ENCODE results near the gene MAST4. TPM values are rescaled to one million over a fixed set of nuclear protein-coding genes. Genes with fewer than 3 reads are reported as not detected.

The MAST4 gene
- polyA plus RNA-seq, 12 donors, result 9.6 to 89.4 (median 14.1) TPM

- DNase-seq, result no peak
Observed at GRCh38 chr5:67187006-67187715, 591.0 kb downstream of the MAST4 start.

GRCh38 chr5:67188274-67189078 lies 592.3 kb downstream of the MAST4 start:
- DNase-seq, result no peak

DNA sequence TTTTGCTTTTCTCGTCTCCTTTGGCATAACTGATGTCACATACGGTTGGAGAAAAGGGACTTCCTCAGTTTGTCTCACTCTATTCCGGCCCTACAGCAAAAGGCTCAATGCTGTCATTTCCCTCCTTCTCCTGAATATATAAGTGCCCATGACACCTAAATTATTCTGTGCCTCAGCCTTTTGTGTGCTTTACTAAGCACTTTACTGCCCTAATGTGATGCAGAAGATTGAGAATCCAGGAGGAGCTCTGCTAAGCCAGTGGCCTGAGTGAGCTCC lies 592.8 kb downstream of the MAST4 start:
- DNase-seq, result no peak

DNA sequence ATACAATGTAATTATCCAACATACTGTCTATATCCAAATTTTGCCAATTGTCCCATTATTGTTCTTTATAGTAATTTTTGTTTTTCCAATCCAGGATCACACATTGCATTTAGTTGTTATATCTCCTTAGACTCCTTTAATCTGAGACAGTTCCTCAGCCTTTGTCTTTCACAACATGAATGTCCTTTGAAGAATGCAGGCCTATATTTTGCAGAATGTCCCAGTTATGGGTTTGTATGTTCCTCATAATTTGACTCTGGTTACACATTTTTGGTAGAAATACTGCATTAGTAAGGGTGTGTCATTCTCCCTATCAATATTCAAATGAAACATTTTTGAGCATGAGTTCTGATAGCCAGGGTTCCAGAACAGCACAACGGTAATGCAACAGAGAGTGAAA lies 593.7 kb downstream of the MAST4 start:
- DNase-seq, result no peak

- DNase-seq, result no peak
Observed at GRCh38 chr5:67190410-67190809, 594.2 kb downstream of the MAST4 start.

DNA sequence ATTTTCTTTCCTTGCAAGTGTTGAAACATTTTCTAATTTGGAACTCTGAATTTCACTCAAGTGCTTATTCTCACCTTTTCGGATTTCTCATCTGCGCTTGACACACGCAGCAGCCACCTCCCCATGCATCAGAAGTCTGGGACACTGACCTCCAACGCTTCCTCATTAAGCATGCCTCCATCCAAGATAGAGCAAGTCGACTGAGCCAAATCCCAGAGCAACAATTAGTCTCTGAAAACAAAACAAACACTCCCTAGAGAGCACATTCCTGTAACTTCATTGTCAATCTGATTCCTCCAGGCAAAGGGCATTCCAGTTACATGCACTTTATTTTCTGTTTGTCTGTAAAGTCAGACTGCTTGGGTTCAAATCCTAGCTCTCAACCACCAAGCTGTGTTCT lies 594.7 kb downstream of the MAST4 start:
- DNase-seq, result no peak

DNA sequence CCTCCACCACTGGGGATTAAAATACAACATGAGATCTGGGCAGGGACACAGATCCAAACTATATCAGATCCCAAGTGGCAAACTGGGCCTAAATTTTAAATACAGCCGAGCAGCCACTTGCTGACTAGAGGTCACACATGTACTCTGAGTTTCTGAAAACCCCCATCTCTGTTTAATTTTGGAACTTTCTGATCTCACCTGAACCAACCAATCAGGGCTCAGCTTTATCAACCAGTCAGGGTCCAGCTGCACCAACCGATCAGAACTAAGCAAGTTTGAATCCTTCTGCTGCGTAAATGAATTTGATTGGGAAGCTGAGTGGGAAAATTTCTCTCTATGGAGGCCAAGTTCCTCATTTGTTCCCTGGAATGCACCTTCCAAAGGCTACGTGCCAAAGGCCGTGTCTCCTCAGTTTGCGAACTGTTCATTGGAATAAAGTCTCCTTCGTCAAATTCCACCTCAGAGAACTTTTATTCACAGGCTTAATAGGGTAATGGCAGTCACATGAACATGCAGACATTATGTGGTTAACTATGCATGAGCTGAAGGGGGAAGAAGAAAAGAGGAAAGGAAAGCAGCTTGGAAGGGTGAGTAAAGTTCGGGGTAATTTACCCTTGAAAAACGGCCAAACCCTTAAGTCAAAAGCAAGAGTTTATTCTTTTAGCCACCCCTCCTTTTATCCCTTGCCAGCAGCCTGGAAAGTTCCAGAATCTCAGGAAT lies 596.7 kb downstream of the MAST4 start:
- DNase-seq, result no peak

DNA sequence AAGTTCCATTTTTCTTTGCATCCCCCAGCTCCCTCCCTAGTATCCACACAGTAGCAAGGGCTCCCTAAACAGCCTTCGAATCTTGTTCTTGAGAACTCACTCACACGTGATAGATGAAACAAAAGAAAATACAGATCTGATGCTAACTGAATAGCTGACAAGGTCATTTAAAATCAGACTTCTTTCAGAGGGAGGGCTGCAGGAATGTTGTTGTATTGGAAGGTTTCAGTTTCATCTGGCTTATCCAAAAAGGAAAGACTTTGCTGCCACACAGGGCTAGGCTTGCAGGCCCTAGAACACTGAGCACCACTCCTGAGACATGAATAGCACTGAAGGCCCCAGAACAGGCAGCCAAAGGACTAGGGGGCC lies 597.2 kb downstream of the MAST4 start:
- DNase-seq, result no peak

DNA sequence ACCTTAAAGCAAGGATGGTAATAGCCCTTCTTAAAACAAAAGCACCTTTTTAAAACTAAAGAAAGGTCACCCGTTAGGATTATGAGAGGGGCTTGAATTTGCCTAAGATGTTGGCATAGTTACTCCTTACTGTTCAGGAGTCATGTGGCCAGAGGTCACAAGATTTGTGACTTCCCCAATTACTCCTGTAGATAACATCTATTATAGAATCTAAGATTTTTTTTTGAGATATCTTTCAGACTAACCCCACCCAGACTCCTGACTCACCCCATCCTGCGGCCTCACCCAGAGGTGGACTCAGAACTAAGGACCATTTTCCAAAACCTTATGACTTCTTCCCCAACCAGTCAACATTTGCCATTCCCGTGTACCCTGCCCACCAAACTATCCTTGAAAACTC lies 598.0 kb downstream of the MAST4 start:
- no peak for DNase-seq

- DNase-seq, result no peak
Observed at GRCh38 chr5:67195406-67196275, 599.4 kb downstream of the MAST4 start.

GRCh38 chr5:67196537-67197059 lies 600.4 kb downstream of the MAST4 start, which contains the start of gene CD180:
TSS of gene CD180 (minus strand) at chr5:67196799. CDS start at chr5:67196641, 158 bp downstream.
- no peak for DNase-seq

GRCh38 chr5:67197536-67197935 lies 601.3 kb downstream of the MAST4 start:
- no peak for DNase-seq

- no peak for DNase-seq
Observed at GRCh38 chr5:67198917-67199316, 602.7 kb downstream of the MAST4 start.

DNA sequence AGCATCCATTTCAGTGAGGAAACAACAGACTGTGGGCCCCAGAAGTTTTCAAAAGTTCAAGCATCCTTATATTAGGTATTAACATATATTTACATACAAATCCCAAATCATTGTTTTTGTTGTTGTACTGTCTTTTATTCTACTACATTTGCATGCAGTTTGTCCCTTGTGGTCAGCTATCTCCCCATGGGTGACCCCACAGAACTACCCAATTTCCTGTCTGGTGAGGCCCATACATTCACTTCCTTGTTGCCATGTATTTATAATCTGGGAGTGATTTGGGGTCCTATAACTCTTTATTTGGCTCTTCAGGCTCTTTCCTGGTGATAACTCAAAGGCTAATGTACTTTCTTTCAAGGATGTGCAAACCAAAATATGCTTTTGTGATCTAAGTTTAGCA lies 603.7 kb downstream of the MAST4 start:
- DNase-seq, result no peak

GRCh38 chr5:67200809-67201562 lies 604.8 kb downstream of the MAST4 start:
- no peak for DNase-seq

- DNase-seq, result no peak
Observed at GRCh38 chr5:67201897-67202549, 605.8 kb downstream of the MAST4 start.

GRCh38 chr5:67202828-67203227 lies 606.6 kb downstream of the MAST4 start:
- DNase-seq, result no peak

DNA sequence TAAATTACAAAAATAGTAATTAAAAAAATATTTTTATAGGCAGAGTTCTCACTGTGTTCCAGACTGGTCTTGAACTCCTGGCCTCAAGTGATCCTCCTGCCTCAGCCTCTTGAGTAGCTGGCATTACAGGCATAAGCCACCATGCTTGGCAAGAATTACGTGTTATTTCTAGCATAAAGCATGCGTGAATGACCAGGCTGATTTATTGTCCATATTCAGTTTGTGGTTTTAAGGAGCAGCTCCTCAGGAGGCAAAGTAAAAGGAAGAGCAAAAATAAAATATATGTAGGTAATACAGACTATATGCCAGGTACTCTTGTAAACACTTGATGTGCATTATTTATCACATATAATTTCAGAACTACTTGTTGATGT lies 607.5 kb downstream of the MAST4 start:
- DNase-seq, result no peak

- DNase-seq, result no peak
Observed at GRCh38 chr5:67204821-67205220, 608.6 kb downstream of the MAST4 start.

- no peak for DNase-seq
Observed at GRCh38 chr5:67205981-67206380, 609.8 kb downstream of the MAST4 start.

Data from muscle of arm (tissue), 12 donors.